GM18909 (cell line): ENCODE data around the gene CUL5.
"Not testable (repeated sequence)": the region's sequence is repeated elsewhere in the genome, so short reads cannot be mapped to it uniquely, and the experiment has no call there.

ENCODE experiments used
- ATAC-seq: cut with Tn5 transposase; IDR thresholded peaks from one replicate; pipeline ENCODE4 v1.9.1; 2021; ENCODE audit warnings: mild to moderate bottlenecking; ENCODE audit not compliant: unreplicated experiment, poor library complexity

Gene CUL5

GRCh38 chr11:108019870-108020540, 11.3 kb downstream of the CUL5 start:
- ATAC-seq = no peak

GRCh38 chr11:108025387-108026080, 16.8 kb downstream of the CUL5 start:
- peak; percentile 92 for ATAC-seq

GRCh38 chr11:108027057-108027456, 18.4 kb downstream of the CUL5 start:
- ATAC-seq = no peak

- not testable (repeated sequence) for ATAC-seq
These were observed 20.2 kb downstream of the CUL5 start for GRCh38 chr11:108028822-108029441.

- not testable (repeated sequence) for ATAC-seq
These were observed 22.9 kb downstream of the CUL5 start for GRCh38 chr11:108031604-108032003.

GRCh38 chr11:108032800-108033199, 24.1 kb downstream of the CUL5 start:
- no peak for ATAC-seq

- ATAC-seq = no peak
These were observed 25.3 kb downstream of the CUL5 start for GRCh38 chr11:108034034-108034433.

GRCh38 chr11:108034952-108035351, 26.3 kb downstream of the CUL5 start:
- ATAC-seq = no peak

GRCh38 chr11:108035690-108036089, 27.0 kb downstream of the CUL5 start:
- ATAC-seq = no peak

- ATAC-seq = no peak
These were observed 28.5 kb downstream of the CUL5 start for GRCh38 chr11:108037211-108037610.

- ATAC-seq = no peak
These were observed 28.9 kb downstream of the CUL5 start for GRCh38 chr11:108037636-108038035.

- no peak for ATAC-seq
These were observed 39.6 kb downstream of the CUL5 start for GRCh38 chr11:108048269-108048668.

- no peak for ATAC-seq
These were observed 53.6 kb downstream of the CUL5 start for GRCh38 chr11:108062336-108062735.

- no peak for ATAC-seq
These were observed 54.7 kb downstream of the CUL5 start for GRCh38 chr11:108063410-108063809.

GRCh38 chr11:108069947-108070346, 61.2 kb downstream of the CUL5 start:
- ATAC-seq = peak; percentile 68

GRCh38 chr11:108084811-108085210, 76.1 kb downstream of the CUL5 start:
- no peak for ATAC-seq

- no peak for ATAC-seq
These were observed 77.0 kb downstream of the CUL5 start for GRCh38 chr11:108085672-108086071.

- no peak for ATAC-seq
These were observed 83.4 kb downstream of the CUL5 start for GRCh38 chr11:108092134-108092533.

GRCh38 chr11:108093128-108093904, 84.6 kb downstream of the CUL5 start:
- no peak for ATAC-seq

GRCh38 chr11:108097179-108097578, 88.5 kb downstream of the CUL5 start:
- ATAC-seq = no peak
